GM18511 (cell line): Measurements from ENCODE around the gene CYP2R1.
A peak's percentile ranks its signal among the peaks of the same experiment; 100 is the strongest.

Experiments
- ATAC-seq: cut with Tn5 transposase; IDR thresholded peaks from one replicate; pipeline ENCODE4 v1.9.1; 2021; ENCODE audit warnings: mild to moderate bottlenecking, moderate library complexity; ENCODE audit not compliant: unreplicated experiment

Gene CYP2R1, protein sequence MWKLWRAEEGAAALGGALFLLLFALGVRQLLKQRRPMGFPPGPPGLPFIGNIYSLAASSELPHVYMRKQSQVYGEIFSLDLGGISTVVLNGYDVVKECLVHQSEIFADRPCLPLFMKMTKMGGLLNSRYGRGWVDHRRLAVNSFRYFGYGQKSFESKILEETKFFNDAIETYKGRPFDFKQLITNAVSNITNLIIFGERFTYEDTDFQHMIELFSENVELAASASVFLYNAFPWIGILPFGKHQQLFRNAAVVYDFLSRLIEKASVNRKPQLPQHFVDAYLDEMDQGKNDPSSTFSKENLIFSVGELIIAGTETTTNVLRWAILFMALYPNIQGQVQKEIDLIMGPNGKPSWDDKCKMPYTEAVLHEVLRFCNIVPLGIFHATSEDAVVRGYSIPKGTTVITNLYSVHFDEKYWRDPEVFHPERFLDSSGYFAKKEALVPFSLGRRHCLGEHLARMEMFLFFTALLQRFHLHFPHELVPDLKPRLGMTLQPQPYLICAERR

DNA sequence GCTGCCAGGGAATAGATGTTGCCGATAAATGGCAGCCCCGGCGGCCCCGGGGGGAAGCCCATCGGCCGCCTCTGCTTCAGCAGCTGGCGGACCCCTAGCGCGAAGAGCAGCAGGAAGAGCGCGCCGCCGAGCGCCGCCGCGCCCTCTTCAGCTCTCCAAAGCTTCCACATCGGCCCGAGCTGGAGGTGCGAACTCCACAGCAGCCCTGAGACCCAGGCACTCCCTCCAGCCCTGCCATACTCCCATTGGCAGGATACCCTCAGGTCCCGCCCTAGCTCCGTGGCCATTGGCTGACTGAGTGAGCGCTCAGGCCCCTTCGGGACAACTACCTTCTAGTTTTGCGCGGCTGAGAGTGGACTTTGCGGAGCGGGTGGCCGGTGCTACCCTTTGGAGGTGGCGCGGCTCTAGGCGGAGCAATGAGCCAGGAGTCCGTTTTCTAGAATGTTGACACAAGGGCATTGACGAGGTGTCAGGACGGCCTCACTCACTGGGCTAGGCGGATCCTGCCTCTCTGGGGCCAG lies at the start of gene CYP2R1:
CYP2R1 (minus strand) TSS at position 196 of the 521 bp plus-strand sequence; CDS start at position 170, 26 bp downstream.
- ATAC-seq: peak; percentile 93

DNA sequence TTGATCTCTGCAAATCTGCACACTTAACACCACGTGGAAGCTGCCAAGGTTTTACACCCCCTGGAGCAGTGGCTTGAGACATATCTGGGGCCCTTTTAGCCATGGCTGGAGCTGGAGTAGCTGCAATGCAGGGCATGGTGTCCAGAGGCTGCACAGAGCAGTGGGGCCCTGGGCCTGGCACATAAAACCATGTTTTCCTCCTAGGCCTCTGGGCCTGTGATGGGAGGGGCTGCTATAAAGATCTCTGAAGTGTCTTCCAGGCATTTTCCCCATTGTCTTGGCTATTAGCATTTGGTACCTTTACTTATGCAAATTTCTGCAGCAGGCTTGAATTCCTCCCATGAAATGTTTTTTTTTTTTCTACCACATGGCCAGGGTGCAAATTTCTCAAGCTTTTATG lies 46.9 kb upstream of the CYP2R1 start:
- no peak for ATAC-seq

DNA sequence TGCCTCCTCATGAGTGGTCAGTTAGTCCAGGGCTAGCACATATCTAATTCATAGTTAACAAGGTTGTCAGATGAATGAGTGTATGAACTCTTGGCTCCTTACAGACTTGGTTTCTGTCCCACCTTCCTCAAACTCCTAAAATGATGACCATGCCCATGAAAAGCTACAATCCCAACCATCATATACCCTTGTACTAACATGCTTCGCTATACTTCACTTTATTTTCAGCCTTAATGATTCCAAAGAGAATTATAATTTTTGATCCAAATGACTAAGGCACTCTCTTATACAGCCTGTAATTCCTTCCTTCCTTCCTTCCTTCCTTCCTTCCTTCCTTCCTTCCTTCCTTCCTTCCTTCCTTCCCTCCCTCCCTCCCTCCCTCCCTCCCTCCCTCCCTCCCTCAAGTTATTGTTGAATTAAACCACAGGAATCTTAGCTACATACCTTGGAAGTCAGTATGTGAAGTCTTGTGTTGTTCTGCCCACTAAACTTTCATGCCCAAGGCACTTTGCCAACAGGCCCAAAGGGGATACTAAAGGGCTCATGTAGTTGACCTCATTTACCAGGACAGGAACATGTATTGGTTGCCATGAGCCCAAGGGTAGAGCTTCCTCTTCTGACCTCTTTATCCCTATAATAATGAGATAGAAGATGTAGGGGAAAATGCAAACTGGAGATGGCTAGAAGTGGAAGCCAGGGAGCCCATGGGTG lies 42.8 kb upstream of the CYP2R1 start:
- no peak for ATAC-seq

DNA sequence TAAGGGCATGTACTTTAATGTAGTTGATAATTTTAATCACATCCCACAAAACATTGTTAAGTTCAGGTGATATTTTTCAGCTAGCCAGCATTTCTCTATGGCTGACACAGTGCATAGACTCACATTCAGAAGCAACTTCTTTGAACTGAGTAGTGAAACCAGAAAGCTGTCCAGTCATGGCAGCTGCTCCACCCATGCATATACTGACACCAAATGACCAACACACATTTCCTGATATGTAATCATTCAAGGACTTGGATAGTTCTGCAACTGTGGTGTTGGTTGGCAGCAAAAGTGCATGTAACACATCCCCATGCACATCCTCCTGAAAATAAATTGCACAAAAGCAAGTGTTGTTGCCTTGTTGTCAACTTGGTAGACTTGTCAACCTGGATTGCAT lies 40.4 kb upstream of the CYP2R1 start:
- ATAC-seq: no peak

DNA sequence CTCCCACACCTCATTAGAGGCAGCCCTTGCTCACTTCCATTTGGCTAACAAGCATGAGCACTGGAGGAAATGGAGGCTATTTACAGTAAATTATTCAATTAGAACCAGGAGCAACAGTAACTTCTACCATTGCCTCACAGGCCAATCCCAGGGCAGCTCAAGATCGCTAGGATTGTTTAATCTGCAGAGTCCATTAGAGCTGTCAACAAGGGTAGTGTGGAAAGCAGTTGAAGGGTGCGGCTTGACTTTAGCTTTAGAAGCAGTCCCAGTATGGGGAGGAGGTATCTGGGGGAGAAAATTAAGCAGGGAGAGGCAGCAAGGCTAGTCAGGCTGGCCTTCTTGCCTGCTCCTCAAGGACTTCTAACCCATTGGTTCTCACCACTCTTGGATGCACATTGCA lies 38.3 kb upstream of the CYP2R1 start:
- no peak for ATAC-seq

DNA sequence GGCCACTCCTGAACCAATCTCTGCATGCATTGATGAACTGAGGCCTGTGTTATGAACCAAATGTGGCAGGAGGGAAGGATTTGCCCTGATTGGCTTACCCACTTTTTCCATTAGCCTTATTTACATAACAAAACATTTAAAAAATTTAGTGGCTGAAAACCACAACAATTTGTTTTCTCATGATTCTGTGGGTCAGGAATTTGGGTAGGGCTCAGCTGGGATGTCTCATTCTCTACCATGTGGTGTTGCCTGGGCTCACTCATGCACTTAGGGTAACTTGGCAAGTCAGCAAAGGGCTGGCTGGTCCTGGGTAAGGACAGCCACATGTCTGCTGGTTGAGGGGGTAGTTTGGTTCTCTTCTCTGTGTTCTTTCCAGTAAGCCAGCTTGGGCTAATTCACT lies 35.1 kb upstream of the CYP2R1 start:
- ATAC-seq: no peak

DNA sequence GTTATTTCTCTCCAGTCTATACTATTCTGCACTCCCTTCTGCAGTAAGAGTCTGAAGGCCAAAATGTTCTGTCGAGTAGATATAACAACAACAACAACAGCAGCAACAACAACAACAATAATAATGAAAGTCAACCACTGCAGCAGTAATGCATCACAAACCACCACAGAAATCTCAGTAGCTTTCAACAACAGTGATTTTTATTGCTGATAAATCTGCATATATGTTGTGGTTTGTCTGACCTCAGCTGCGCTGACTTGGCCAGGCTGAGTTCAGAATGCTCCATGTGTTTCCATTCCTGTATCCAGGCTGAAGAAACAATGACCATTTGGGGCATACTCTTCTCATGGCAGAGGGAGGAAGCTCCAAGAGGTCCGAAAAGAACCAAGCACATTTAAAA lies 32.3 kb upstream of the CYP2R1 start:
- no peak for ATAC-seq

DNA sequence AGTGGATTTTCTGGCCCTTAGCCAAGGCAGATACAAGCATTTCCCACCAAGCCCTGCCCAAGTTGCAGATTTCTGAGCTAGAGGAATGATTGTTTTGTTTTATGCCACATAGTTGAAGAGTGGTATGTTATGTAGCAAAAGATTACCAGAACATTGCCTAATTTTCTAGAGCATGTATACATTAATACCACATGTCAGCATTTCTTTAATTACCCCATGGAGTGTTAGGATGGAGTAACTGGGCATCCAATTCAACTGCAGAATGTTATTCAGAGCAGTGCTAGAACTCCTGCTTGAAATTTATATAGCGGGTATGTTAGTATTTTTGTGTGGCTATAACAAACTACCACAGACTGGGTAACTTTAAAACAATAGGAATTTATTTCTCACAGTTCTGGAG lies 24.4 kb upstream of the CYP2R1 start:
- ATAC-seq: no peak

DNA sequence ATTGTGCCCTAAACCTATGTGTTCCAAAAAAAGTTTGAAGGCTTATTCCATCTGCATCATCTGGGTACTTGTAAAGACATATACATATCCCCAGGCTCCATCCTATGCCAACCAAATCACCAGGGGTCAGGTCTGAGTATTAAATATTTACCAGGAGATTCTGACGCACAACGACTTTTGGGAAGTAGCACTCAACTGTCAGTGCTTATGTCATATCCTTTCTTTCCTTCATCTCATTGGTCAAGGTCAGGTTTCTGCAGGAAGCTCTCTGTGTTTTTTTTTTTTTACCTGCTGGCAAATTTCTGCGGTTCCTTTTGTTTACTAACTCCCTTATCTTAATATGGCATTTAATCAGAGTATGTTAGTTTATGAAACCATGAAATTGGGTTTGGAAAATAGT lies 22.5 kb upstream of the CYP2R1 start:
- no peak for ATAC-seq

DNA sequence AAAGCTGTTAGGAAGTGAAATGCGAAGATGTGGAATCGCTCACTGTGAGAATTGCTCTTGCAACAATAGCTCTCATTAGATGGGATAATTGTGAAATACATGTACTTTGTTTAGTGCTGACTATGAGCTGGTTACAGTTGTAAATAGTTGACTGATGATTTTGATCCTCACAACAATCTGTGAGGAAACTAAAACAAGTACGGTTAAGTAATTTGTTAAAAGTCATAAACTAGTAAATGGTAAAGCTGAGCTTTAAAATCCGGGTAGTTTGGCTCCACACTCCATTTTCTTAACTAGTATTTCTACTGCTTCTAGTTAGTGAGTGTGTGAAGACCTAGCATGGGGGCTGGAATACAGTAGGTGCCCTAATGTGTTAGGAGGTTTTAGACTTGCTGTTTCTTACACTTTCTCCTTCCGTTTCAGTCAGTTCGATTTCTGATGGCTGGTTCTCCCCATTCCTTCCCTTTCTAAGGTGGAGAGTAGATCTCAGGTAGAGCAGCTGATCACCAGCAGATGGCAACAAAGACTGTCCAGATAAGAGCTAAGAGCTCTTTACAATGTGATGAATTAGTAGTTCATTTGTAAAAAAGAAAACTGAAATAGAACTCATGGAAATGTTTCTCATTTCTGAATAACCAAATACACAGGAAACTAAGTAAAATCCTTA lies 16.3 kb upstream of the CYP2R1 start:
- no peak for ATAC-seq

DNA sequence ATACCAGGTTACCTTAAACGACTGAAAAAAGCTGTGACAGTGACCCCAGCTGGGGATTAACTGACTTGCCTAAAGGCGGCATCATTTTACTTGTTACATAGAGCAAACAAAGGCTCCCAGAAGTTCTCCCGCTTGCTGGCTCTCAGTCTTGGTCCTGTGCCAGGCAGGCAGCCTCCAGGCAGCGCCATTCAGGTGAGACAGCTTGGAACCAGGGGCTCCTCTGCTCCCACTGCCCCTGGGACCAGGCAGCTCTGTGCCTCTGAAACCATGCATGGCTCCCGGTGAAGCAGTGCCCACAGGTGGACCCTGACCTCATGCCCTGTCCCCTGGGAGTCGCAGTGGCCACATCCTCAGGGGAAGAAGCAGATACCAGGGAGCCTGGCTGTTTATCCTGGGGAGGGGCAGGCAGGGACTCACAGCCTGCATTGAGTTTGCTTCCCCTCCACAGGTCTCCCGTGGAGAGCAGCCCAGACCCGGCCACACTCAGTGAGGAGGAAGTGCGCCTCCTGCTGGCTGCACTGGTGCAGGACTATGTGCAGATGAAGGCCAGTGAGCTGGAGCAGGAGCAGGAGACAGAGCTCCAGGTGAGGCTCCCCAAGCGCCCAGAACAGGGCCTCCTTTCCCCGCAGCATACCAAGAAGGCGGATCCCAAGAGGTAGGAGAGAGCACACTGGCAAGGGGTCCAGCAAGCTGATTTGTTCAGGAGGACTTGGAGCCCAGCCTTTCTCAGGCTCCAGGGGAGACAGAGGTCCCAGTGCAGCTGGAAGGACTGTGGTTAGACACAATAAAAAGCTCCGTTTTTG lies 15.6 kb upstream of the CYP2R1 start:
- ATAC-seq: peak; percentile 52

DNA sequence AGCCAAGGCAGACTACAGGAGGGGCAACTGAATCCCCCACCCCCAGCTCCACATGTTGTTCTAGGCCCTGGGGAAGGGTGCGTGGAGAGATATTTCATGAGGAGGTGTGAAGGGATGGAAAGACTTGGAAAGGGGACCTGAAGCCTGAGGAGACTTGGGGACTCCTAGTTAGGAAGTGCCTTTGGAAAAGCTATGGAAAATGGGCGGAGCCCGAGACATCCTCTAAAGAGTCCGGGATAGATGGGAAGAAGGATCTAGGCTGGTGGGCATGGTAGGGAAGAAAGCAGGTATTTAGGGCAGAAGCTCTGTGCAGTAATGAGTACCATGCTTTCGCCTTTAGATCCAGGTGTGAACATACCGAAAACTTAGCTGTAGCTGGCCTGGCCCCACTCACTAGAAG lies 15.0 kb upstream of the CYP2R1 start:
- no peak for ATAC-seq

DNA sequence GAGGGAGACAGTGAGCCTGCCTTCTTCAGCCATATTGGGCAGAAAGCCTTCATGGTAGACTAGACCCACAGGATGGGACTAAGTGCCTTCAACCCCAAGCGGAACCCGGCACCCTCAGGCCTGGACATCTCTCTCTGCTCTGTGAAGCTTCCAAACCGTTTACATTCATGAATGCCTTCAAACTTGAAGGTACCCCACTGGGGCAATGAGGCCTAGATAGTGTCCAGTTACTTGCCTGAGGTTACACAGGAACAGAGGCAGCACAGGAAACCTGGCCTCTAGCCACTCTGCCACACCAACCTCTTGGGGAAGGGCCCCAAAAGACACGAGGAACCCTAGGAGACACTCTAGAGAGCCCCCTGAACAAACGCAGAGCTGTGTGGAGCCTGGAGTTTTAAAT lies 14.5 kb upstream of the CYP2R1 start:
- no peak for ATAC-seq

DNA sequence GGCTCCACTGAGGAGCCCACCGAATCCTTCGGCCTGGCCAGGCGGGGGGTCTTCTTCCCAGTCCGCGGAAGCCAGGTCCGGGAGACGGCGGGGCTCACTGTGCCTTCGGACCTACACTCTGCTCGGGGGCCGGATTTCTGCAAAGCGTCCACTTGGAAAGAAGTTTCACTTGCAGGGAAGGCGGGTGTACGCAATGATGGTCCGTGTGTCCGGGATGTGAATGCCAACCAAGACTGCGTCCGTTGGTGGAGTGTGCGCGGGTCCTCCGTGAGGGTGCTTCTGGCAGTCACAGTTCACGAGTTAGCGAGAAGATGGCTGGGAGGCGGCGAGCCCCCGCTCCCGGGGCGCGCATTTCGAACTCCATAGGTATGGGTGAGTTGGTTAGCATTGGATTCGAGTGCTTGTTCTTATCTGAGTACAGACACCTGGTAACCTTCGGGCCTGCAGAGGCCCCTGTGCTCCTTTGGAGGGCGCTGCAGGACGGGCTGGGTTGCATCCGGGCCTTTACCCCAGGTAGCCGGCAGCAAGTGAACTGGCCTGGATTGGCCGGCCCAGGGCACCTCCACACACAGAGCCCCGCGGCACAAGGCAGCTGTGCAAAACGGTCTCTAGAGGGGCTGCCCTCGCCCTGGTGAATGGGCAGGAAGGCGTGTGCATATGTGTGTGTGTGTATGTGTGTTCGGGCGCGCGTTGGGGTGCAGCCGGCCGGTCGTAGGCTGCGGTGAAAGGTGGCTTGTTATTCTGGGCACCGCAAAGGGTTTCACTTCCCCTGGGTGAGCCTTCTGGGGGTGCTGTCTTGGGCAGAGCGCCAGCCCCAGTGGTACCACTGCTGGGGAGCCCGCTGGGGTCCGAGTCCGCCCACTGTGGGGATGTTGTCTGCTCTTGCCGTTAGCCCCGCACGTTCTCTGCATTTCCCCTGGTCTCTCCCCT lies 13.3 kb upstream of the CYP2R1 start:
- peak; percentile 74 for ATAC-seq

DNA sequence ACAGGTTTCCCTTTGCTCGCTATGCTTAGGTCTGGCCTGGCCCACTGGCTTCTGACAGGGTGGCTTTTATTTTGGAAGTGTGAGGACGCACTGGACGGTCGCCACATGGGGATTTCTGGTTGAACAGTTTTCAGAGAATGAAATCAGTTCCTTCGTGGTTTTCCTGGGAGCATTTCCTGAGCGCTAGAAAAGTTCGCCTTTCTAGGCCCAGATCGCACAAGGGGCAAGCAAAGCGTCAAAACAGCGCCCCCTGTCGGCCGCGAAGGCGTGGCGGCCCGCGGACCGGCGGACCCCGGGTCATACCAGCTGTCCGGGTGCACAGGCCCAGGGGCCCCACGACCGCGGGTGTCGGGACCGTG lies 12.7 kb upstream of the CYP2R1 start:
- ATAC-seq: peak; percentile 50

DNA sequence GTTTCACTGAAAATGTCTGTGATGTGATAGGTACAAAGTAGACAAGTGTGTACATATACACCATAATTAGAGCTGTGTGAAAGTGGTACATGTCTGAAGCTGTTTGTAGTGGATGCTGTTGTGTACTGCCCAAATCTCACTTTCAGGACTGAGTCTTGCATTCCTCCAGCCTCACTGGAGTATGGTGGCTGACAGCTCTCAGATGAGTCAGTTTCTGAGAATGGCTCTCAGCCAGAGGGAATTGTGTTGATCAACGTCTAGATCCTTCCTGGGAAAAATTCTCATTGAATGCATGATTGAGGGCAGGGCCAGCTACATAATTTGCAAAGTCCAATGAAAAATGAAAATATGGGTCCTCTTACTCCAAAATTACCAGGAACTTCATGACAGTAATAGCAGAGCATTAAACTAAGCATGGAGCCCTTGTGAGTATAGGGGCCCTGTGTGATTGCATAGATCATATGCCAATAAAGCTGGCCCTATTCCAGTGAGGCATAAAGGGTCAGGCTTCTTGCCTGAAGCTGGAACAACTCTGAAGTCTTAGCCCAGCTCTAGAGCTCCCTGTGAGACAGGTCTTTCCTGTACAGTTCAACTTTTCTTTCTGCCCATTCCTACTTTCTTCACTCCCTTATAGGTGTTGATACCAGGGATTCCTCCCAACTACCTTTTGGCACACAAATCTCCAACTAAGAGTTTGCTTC lies 10.8 kb upstream of the CYP2R1 start:
- ATAC-seq: no peak

DNA sequence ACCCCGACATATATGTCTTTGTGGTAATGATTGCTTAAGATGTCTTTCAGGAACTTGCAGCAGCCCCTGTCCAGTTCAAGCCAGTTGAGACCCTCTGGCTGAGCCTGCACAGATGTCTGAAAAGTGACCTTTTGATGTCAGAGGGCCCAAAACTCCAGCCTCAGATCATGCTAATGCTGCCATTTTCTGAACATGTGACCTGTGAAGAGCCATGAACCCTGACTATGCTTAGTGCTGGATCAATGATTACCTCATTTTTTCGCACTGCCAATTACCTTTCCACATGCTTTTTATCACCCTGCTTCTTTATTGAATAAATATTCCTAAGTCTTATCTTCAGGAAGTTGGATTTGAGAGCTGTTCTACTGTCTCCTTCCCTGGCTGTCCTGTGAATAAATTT lies 6.9 kb upstream of the CYP2R1 start:
- ATAC-seq: no peak

DNA sequence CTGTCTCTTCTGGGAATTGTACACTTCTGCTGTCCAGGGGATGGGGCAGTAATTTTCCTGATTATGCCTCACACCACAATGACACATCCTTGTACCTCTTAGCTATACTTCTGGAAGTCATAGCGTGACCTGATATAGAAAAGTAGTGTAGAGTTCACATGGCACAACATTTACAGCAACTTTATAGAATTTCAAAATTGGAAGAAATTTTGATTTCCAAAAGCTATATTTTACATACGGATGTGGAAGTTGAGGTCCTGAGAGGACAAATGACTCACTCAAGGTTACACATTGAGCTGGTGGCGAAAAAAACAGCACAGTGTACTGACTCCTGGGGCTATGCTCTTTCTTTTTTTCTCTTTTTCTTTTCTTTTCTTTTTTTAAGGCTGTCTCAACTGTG lies 6.3 kb upstream of the CYP2R1 start:
- no peak for ATAC-seq
